CD4-positive, alpha-beta memory T cell (primary cell): ENCODE data around the gene CUL2. TPM values are rescaled to one million over a fixed set of nuclear protein-coding genes. Genes with fewer than 3 reads are reported as not detected.

ENCODE experiments used
- CTCF ChIA-PET: fragments of 350-600 bp; sonication (Branson Sonifier 250); formaldehyde crosslinking; loops from one replicate; lab custom pipeline; 2021; ENCODE audit warnings: inconsistent platforms; ENCODE audit not compliant: partially characterized antibody; lab: Charles Lee
- POLR2A ChIA-PET: fragments of 350-600 bp; sonication (Branson Sonifier 250); formaldehyde crosslinking; loops from one replicate; lab custom pipeline; 2021; ENCODE audit not compliant: partially characterized antibody; lab: Charles Lee
- DNase-seq, 5 donors: peaks; one replicate each; pipeline versions ENCODE4 v3.0.0 to v3.0.0-alpha.2; 2020 to 2022; ENCODE audit warnings: mixed read lengths in 1 of 5
- H3K27ac ChIP-seq: one replicate; pipeline ENCODE4 v1.7.0; 2013; ENCODE audit warnings: low read depth, low read length
- H3K27me3 ChIP-seq: 2 replicates; pipeline ENCODE4 v1.7.0; 2013; ENCODE audit warnings: mild to moderate bottlenecking, low read length, moderate library complexity; ENCODE audit not compliant: insufficient read depth
- H3K36me3 ChIP-seq: 2 replicates; pipeline ENCODE4 v1.7.0; 2013; ENCODE audit warnings: mild to moderate bottlenecking, low read length, moderate library complexity; ENCODE audit not compliant: insufficient read depth
- H3K4me1 ChIP-seq: 2 replicates; pipeline ENCODE4 v1.7.0; 2013; ENCODE audit warnings: mild to moderate bottlenecking, low read length, moderate library complexity; ENCODE audit not compliant: insufficient read depth
- H3K4me3 ChIP-seq, 2 donors: one replicate each; pipeline ENCODE4 v1.7.0; 2013; ENCODE audit warnings: low read length in 2 of 2, mild to moderate bottlenecking in 1 of 2
- H3K9me3 ChIP-seq, 2 donors: one replicate each; pipeline ENCODE4 v1.7.0; 2013; ENCODE audit warnings: low read length in 2 of 2, control low read depth in 1 of 2; ENCODE audit not compliant: control insufficient read depth in 1 of 2
- H3K27ac Mint-ChIP-seq, 7 donors: one replicate each; pipeline ENCODE4 v1.8.0; 2020 to 2021; ENCODE audit warnings: mixed read lengths in 7 of 7, mild to moderate bottlenecking in 6 of 7, inconsistent platforms in 3 of 7, moderate library complexity in 3 of 7
- H3K27me3 Mint-ChIP-seq, 2 donors: one replicate each; pipeline ENCODE4 v1.8.0; 2020 to 2021; ENCODE audit warnings: mixed read lengths in 2 of 2
- H3K36me3 Mint-ChIP-seq, 2 donors: one replicate each; pipeline ENCODE4 v1.8.0; 2020 to 2021; ENCODE audit warnings: mixed read lengths in 2 of 2, inconsistent platforms in 1 of 2, mild to moderate bottlenecking in 1 of 2
- H3K4me1 Mint-ChIP-seq, 4 donors: one replicate each; pipeline ENCODE4 v1.8.0; 2020 to 2021; ENCODE audit warnings: mixed read lengths in 4 of 4, mild to moderate bottlenecking in 1 of 4
- H3K4me3 Mint-ChIP-seq, 8 donors: one replicate each; pipeline ENCODE4 v1.8.0; 2020 to 2021; ENCODE audit warnings: mixed read lengths in 8 of 8, mild to moderate bottlenecking in 7 of 8, moderate library complexity in 6 of 8, inconsistent platforms in 3 of 8
- H3K9me3 Mint-ChIP-seq, 8 donors: one replicate each; pipeline ENCODE4 v1.8.0; 2020 to 2021; ENCODE audit warnings: mixed read lengths in 8 of 8, mild to moderate bottlenecking in 5 of 8, inconsistent platforms in 3 of 8, moderate library complexity in 1 of 8
- intact Hi-C: fragments of 100-400 bp; cut with micrococcal nuclease; formaldehyde crosslinking; loops from one replicate; pipeline ENCODE4 v1.15.1; 2023
- polyA plus RNA-seq, 2 donors: library from polyadenylated mRNA; unstranded; fragments of 300-500 nt; fragmentation: Illumina TruSeq; gene quantifications; one replicate each; pipeline ENCODE4 v1.2.3, GENCODE V29; 2021
- total RNA-seq, 2 experiments: library from RNA; stranded (reverse); gene quantifications; one replicate each; pipeline ENCODE4 v1.2.3, GENCODE V29; 2021

CUL2 gene
- total RNA-seq (10 to 100 TPM; 34.6 to 37.8 TPM), polyA plus RNA-seq (10 to 100 TPM; 22.8 to 28.3 TPM)

GRCh38 chr10:35090162-35090954 lies at the start of gene CUL2:
Gene CUL2 (minus strand): TSS chr10:35090341. CDS start chr10:35071317, 19,024 bp downstream.
- H3K4me1 Mint-ChIP-seq, result peaks cover 37 to 57% (median 45%) of the 10 kb centered on the region in 4 donors
- ChIA-PET CTCF (interaction anchor here (1.5 to 2.4 kb wide), 4 partner anchors 28 to 127 kb away, joined by 3 to 8 read pairs (median 7); no protein-coding TSS in a partner anchor), POLR2A (interaction anchor here (0.6 to 4.1 kb wide), 12 partner anchors 9 to 246 kb away, joined by 3 to 45 read pairs (median 5); partner anchors contain the start of genes CCNY and CREM)
- H3K36me3 Mint-ChIP-seq, result peaks cover 7 to 26% of the 10 kb centered on the region in 2 donors
- Histone ChIP-seq H3K4me3 (peak within 1 kb of the TSS; percentile 80 to 90), H3K9me3 (no peaks in the 10 kb centered on the region), H3K27ac (peak within 1 kb of the TSS; percentile 89), H3K4me1 (peaks cover 48% of the 10 kb centered on the region), H3K27me3 (no peaks in the 10 kb centered on the region), H3K36me3 (no peaks in the 10 kb centered on the region)
- H3K9me3 Mint-ChIP-seq, result peaks cover 0 to 4% (median 0%) of the 10 kb centered on the region in 8 donors
- intact Hi-C loops, result loop anchor here (1.0 to 5.0 kb wide), 3 partner anchors 36 to 247 kb away; partner anchors contain the start of genes CCNY and CREM
- peak within 1 kb of the TSS; percentile 97 to 100 (median 99) for H3K27ac Mint-ChIP-seq
- H3K27me3 Mint-ChIP-seq, result peaks cover under 1 to 1% of the 10 kb centered on the region in 2 donors
- DNase-seq, result peak; percentile 91 to 97 (median 93)
- peak within 1 kb of the TSS; percentile 96 to 100 (median 98) for H3K4me3 Mint-ChIP-seq

- ChIA-PET CTCF (interaction anchor here (0.6 to 15.5 kb wide), 2 partner anchors 58 to 91 kb away, joined by 3 to 242 read pairs; no protein-coding TSS in a partner anchor), POLR2A (interaction anchor here (0.6 to 2.0 kb wide), 3 partner anchors 9 to 196 kb away, joined by 3 to 11 read pairs (median 3); partner anchors contain the start of gene CREM)
- Mint-ChIP-seq H3K36me3 (no peaks in the 10 kb centered on the region), H3K27me3 (no peaks in the 10 kb centered on the region), H3K4me1 (peaks cover 22 to 45% (median 33%) of the 10 kb centered on the region in 4 donors), H3K9me3 (no peaks in the 10 kb centered on the region), H3K4me3 (peak overlapping the region in 7 of 8 donors; percentile 44 to 84 (median 65)), H3K27ac (peak overlapping the region; percentile 30 to 94 (median 89))
- Histone ChIP-seq H3K27me3 (no peaks in the 10 kb centered on the region), H3K4me3 (no peak overlapping the region), H3K27ac (peak overlapping the region; percentile 47), H3K9me3 (no peaks in the 10 kb centered on the region), H3K36me3 (no peaks in the 10 kb centered on the region), H3K4me1 (peaks cover 47% of the 10 kb centered on the region)
- intact Hi-C loops, result no loop called here
- no peak for DNase-seq
These were observed 46.2 kb upstream of the CUL2 start for GRCh38 chr10:35136263-35136815.

- no peaks in the 10 kb centered on the region for H3K9me3 ChIP-seq
- peaks cover 52% of the 10 kb centered on the region for H3K4me1 ChIP-seq
- H3K36me3 ChIP-seq, result no peaks in the 10 kb centered on the region
- H3K9me3 Mint-ChIP-seq, result no peaks in the 10 kb centered on the region
- H3K4me1 Mint-ChIP-seq, result peaks cover 25 to 50% (median 36%) of the 10 kb centered on the region in 4 donors
- H3K27ac Mint-ChIP-seq, result peak overlapping the region; percentile 30 to 94 (median 89)
- CTCF ChIA-PET, result interaction anchor here (1.7 to 15.5 kb wide), 2 partner anchors 9 to 59 kb away, joined by 6 to 242 read pairs; partner anchors contain the start of gene CREM
- no peaks in the 10 kb centered on the region for H3K27me3 ChIP-seq
- H3K4me3 Mint-ChIP-seq, result peak overlapping the region in 7 of 8 donors; percentile 44 to 84 (median 65)
- peak in 1 of 5 donors; percentile 26 for DNase-seq
- intact Hi-C loops, result no loop called here
- H3K4me3 ChIP-seq, result no peak overlapping the region
- no peaks in the 10 kb centered on the region for H3K27me3 Mint-ChIP-seq
- H3K36me3 Mint-ChIP-seq, result no peaks in the 10 kb centered on the region
- POLR2A ChIA-PET, result interaction anchor here (0.6 to 1.5 kb wide), 2 partner anchors 17 to 60 kb away, joined by 3 read pairs; no protein-coding TSS in a partner anchor
- H3K27ac ChIP-seq, result peak overlapping the region; percentile 47
These were observed 45.7 kb upstream of the CUL2 start for GRCh38 chr10:35135861-35136260.

GRCh38 chr10:35133586-35133985 lies 43.4 kb upstream of the CUL2 start:
- Mint-ChIP-seq H3K27me3 (no peaks in the 10 kb centered on the region), H3K9me3 (no peaks in the 10 kb centered on the region), H3K4me3 (peak overlapping the region in 3 of 8 donors; percentile 13 to 24 (median 17)), H3K36me3 (no peaks in the 10 kb centered on the region), H3K4me1 (peaks cover 36 to 69% (median 52%) of the 10 kb centered on the region in 4 donors), H3K27ac (peak overlapping the region in 6 of 7 donors; percentile 95 to 99 (median 98))
- intact Hi-C loops, result no loop called here
- H3K9me3 ChIP-seq, result no peaks in the 10 kb centered on the region
- H3K27ac ChIP-seq, result peak overlapping the region; percentile 59
- peaks cover 72% of the 10 kb centered on the region for H3K4me1 ChIP-seq
- H3K4me3 ChIP-seq, result no peak overlapping the region
- H3K36me3 ChIP-seq, result no peaks in the 10 kb centered on the region
- no peak for DNase-seq
- H3K27me3 ChIP-seq, result no peaks in the 10 kb centered on the region
- POLR2A ChIA-PET, result interaction anchor here (3.4 to 4.7 kb wide), 2 partner anchors 16 to 62 kb away, joined by 17 to 63 read pairs; no protein-coding TSS in a partner anchor
- CTCF ChIA-PET, result interaction anchor here (1.5 to 15.5 kb wide), 2 partner anchors 12 to 61 kb away, joined by 3 to 242 read pairs; no protein-coding TSS in a partner anchor

GRCh38 chr10:35132727-35133126 lies 42.6 kb upstream of the CUL2 start:
- ChIA-PET CTCF (interaction anchor here (0.5 to 15.5 kb wide), 3 partner anchors 11 to 108 kb away, joined by 3 to 242 read pairs (median 3); no protein-coding TSS in a partner anchor), POLR2A (interaction anchor here (3.4 to 4.7 kb wide), 2 partner anchors 17 to 63 kb away, joined by 17 to 63 read pairs; no protein-coding TSS in a partner anchor)
- peaks cover 40 to 77% (median 58%) of the 10 kb centered on the region in 4 donors for H3K4me1 Mint-ChIP-seq
- H3K27me3 Mint-ChIP-seq, result no peaks in the 10 kb centered on the region
- peaks cover 0 to 6% of the 10 kb centered on the region in 2 donors for H3K36me3 Mint-ChIP-seq
- Histone ChIP-seq H3K9me3 (no peaks in the 10 kb centered on the region), H3K4me1 (peaks cover 79% of the 10 kb centered on the region), H3K36me3 (no peaks in the 10 kb centered on the region), H3K4me3 (no peak overlapping the region), H3K27ac (peak overlapping the region; percentile 59), H3K27me3 (no peaks in the 10 kb centered on the region)
- no peak for DNase-seq
- H3K4me3 Mint-ChIP-seq, result peak overlapping the region; percentile 47 to 89 (median 79)
- intact Hi-C loops, result loop anchor here (1.0 kb wide), 1 partner anchor 17 kb away; no protein-coding TSS in a partner anchor
- peak overlapping the region; percentile 89 to 99 (median 97) for H3K27ac Mint-ChIP-seq
- H3K9me3 Mint-ChIP-seq, result no peaks in the 10 kb centered on the region

- no peaks in the 10 kb centered on the region for H3K9me3 ChIP-seq
- DNase-seq, result no peak
- peak overlapping the region in 6 of 8 donors; percentile 47 to 84 (median 78) for H3K4me3 Mint-ChIP-seq
- H3K4me3 ChIP-seq, result no peak overlapping the region
- H3K36me3 ChIP-seq, result no peaks in the 10 kb centered on the region
- H3K4me1 ChIP-seq, result peaks cover 74% of the 10 kb centered on the region
- POLR2A ChIA-PET, result interaction anchor here (0.7 to 1.5 kb wide), 3 partner anchors 12 to 65 kb away, joined by 4 read pairs; no protein-coding TSS in a partner anchor
- H3K36me3 Mint-ChIP-seq, result peaks cover 0 to 13% of the 10 kb centered on the region in 2 donors
- peak overlapping the region; percentile 59 for H3K27ac ChIP-seq
- CTCF ChIA-PET, result interaction anchor here (15.5 kb wide), 1 partner anchor 64 kb away, joined by 242 read pairs; no protein-coding TSS in a partner anchor
- H3K4me1 Mint-ChIP-seq, result peaks cover 31 to 72% (median 52%) of the 10 kb centered on the region in 4 donors
- H3K27me3 ChIP-seq, result no peaks in the 10 kb centered on the region
- H3K9me3 Mint-ChIP-seq, result peaks cover 0 to 1% (median 0%) of the 10 kb centered on the region in 8 donors
- no peaks in the 10 kb centered on the region for H3K27me3 Mint-ChIP-seq
- peak overlapping the region; percentile 91 to 99 (median 97) for H3K27ac Mint-ChIP-seq
- intact Hi-C loops, result no loop called here
These were observed 40.5 kb upstream of the CUL2 start for GRCh38 chr10:35130663-35131062.
